GM15510 (cell line): Measurements from ENCODE around the gene CTNNAL1.

ENCODE experiments used
- POLR2A ChIP-seq: IDR thresholded peaks from 3 replicates; pipeline ENCODE4 v1.6.1; 2011; ENCODE audit warnings: borderline replicate concordance; ENCODE audit not compliant: insufficient read length; ENCODE audit errors: extremely low read depth

The CTNNAL1 gene

GRCh38 chr9:108924466-108924865 lies 88.8 kb downstream of the CTNNAL1 start:
- no peak for TF ChIP-seq POLR2A

DNA sequence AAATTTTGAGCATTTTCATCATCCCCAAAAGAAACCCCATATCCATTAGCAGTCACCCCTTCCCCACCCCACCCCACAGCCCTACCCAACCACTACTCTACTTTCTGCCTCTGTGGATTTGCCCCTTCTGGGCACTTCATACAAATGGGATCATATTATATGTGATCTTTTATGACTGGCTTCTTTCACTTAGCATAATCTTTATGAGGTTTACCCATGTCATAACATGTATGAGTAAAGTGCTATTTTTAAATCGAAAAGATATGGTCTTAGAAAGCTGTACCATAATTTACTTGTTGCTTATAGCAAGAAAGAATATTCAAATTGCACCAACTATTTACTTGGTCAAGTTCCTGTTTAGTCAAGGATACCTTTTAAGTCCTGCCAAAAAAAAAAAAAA lies 92.1 kb downstream of the CTNNAL1 start:
- TF ChIP-seq POLR2A = no peak

DNA sequence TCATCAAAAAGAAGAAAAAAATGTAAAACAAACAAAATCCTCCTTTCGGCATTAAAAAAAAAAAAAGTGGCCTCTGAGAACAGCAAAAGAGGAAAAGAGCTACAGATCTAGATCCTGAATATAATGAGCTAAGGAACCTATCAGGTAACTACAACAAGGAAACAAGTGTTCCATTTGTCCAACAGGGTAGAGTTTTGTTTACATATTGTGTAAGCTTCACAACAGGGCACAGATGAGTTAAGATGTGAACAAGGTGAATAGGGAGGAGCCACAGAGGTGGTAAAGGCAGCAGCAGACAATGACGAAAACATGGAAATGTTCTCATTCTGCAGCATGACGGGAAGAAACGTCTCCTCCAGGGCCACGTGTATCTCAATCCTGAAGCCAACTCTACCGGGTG lies 93.8 kb downstream of the CTNNAL1 start:
- TF ChIP-seq POLR2A = no peak

GRCh38 chr9:108913391-108913790 lies 99.9 kb downstream of the CTNNAL1 start:
- TF ChIP-seq POLR2A = no peak

DNA sequence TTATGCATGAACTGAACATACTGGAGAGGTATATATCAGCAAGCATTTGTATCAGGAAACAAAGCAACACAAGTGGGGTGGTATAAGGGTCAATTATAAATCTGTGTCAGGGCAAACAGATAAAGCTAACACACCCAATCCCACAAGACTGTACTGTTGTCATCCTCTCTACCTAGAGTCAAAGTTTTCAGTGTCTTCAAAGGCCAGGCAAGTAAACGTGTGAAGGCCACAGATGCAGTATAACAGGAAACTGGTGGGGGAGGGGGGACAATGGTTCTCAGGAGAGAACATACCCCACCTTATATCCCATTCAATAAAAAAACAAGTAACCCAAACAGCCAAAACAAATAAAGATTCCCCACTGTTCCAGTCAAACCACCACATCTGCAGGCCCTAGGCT lies 101.5 kb downstream of the CTNNAL1 start:
- no peak for TF ChIP-seq POLR2A

GRCh38 chr9:108910914-108911313 lies 102.4 kb downstream of the CTNNAL1 start:
- no peak for TF ChIP-seq POLR2A

GRCh38 chr9:108910402-108910801 lies 102.9 kb downstream of the CTNNAL1 start:
- no peak for TF ChIP-seq POLR2A

DNA sequence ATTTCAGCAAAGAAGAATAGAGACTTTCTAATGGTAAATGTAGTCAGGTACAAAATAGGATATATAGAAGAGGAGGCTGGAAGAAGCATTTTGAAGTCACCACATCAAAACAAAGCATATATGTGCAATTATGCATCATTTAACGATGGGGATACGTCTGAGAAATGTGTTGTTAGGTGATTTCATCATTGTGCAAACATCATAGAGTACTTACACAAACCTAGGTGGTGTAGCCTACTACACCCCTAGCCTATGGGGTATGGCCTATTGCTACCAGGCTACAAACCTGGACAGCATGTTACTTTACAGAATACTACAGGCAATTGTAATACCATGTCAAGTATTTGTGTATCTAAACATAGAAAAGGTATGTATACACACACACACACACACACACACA lies 107.8 kb downstream of the CTNNAL1 start:
- no peak for TF ChIP-seq POLR2A

- TF ChIP-seq POLR2A = no peak
These were observed 109.1 kb downstream of the CTNNAL1 start for GRCh38 chr9:108904161-108904560.

GRCh38 chr9:108903420-108904103 lies 109.7 kb downstream of the CTNNAL1 start:
- TF ChIP-seq POLR2A = no peak

DNA sequence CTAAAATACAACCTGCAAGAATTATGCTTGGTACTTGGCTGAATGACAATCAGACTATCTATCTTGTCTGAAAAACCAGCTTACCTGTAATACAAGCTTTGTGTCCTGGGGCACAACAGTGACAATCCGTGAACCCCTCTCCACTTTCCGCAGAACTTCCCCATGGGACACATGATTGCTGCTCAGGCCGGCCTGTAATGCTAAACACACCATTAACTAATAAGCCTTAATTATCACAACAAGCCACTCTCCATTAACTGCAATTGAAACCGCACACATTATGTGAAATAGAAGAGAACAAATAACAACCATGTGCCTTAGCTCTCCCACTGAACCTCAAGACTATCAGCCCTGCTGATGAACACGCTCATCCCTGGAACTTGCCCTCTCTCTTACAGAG lies 113.1 kb downstream of the CTNNAL1 start:
- no peak for TF ChIP-seq POLR2A

- no peak for TF ChIP-seq POLR2A
These were observed 115.8 kb downstream of the CTNNAL1 start for GRCh38 chr9:108897324-108898096.

- TF ChIP-seq POLR2A = no peak
These were observed 118.9 kb downstream of the CTNNAL1 start for GRCh38 chr9:108894225-108894997.
